GM23338 (cell line): ENCODE measurements around the gene VEGFC. TPM values are rescaled to one million over a fixed set of nuclear protein-coding genes. Genes with fewer than 3 reads are reported as not detected.

Experiments used
- ATAC-seq: fragments of 200-7000 bp; cut with Tn5 transposase; 3 replicates; pipeline ENCODE4 v1.9.1; 2020
- DNase-seq: peaks from one replicate; pipeline ENCODE4 v3.0.0-alpha.2; 2015; ENCODE audit warnings: low spot score
- H2AFZ ChIP-seq: fragments of 200-600 bp; sonication (generic); 2 replicates; pipeline ENCODE4 v1.8.0; 2016; ENCODE audit warnings: antibody characterized with exemption, mild to moderate bottlenecking, moderate library complexity
- H3F3A ChIP-seq: fragments of 200-600 bp; sonication (generic); replicated peaks from 2 replicates; pipeline ENCODE4 v1.8.0; 2017; ENCODE audit warnings: antibody characterized with exemption, mixed run types, low read depth
- H3K27ac ChIP-seq: fragments of 200-600 bp; sonication (generic); 2 replicates; pipeline ENCODE4 v1.6.1; 2016; ENCODE audit warnings: low read depth
- H3K27me3 ChIP-seq: fragments of 200-600 bp; sonication (generic); 2 replicates; pipeline ENCODE4 v1.8.0; 2016; ENCODE audit warnings: mild to moderate bottlenecking, mixed run types, moderate library complexity; ENCODE audit not compliant: insufficient read depth
- H3K36me3 ChIP-seq: fragments of 200-600 bp; sonication (generic); 2 replicates; pipeline ENCODE4 v1.8.0; 2016; ENCODE audit warnings: mild to moderate bottlenecking; ENCODE audit not compliant: insufficient read depth
- H3K4me1 ChIP-seq: fragments of 200-600 bp; sonication (generic); 2 replicates; pipeline ENCODE4 v1.8.0; 2016; ENCODE audit warnings: mild to moderate bottlenecking, moderate library complexity; ENCODE audit not compliant: insufficient read depth
- H3K4me2 ChIP-seq: fragments of 200-600 bp; sonication (generic); 2 replicates; pipeline ENCODE4 v1.7.1; 2017; ENCODE audit warnings: mixed run types
- H3K4me3 ChIP-seq: fragments of 200-600 bp; sonication (generic); 2 replicates; pipeline ENCODE4 v1.6.1; 2016; ENCODE audit warnings: mixed run types
- H3K79me2 ChIP-seq: fragments of 200-600 bp; sonication (generic); replicated peaks from 2 replicates; pipeline ENCODE4 v1.8.0; 2017; ENCODE audit warnings: mild to moderate bottlenecking; ENCODE audit not compliant: insufficient read depth
- H3K9me2 ChIP-seq: fragments of 200-600 bp; sonication (generic); 2 replicates; pipeline ENCODE4 v1.8.0; 2017; ENCODE audit not compliant: insufficient read depth
- H4K20me1 ChIP-seq: fragments of 200-600 bp; sonication (generic); replicated peaks from 2 replicates; pipeline ENCODE4 v1.8.0; 2017; ENCODE audit warnings: mild to moderate bottlenecking; ENCODE audit not compliant: insufficient read depth
- H3K27ac Mint-ChIP-seq: 2 replicates; pipeline ENCODE4 v1.8.0; 2020; ENCODE audit warnings: inconsistent platforms, mild to moderate bottlenecking, moderate library complexity, mixed read lengths
- H3K27me3 Mint-ChIP-seq: 3 replicates; pipeline ENCODE4 v1.8.0; 2022; ENCODE audit warnings: low read depth, mild to moderate bottlenecking, moderate library complexity, mixed read lengths, inconsistent platforms; ENCODE audit not compliant: insufficient read depth, poor library complexity
- H3K36me3 Mint-ChIP-seq: 3 replicates; pipeline ENCODE4 v1.8.0; 2021; ENCODE audit warnings: low read depth, mild to moderate bottlenecking, inconsistent platforms, moderate library complexity, mixed read lengths
- H3K4me1 Mint-ChIP-seq: 3 replicates; pipeline ENCODE4 v1.8.0; 2020; ENCODE audit warnings: mild to moderate bottlenecking, inconsistent platforms, mixed read lengths
- H3K4me3 Mint-ChIP-seq: 3 replicates; pipeline ENCODE4 v1.8.0; 2021; ENCODE audit warnings: moderate library complexity, mild to moderate bottlenecking, inconsistent platforms, mixed read lengths
- H3K9me3 Mint-ChIP-seq: 3 replicates; pipeline ENCODE4 v1.8.0; 2020; ENCODE audit warnings: moderate library complexity, mild to moderate bottlenecking, inconsistent platforms, mixed read lengths
- EZH2phosphoT487 ChIP-seq: fragments of 200-600 bp; sonication (generic); IDR thresholded peaks from one replicate; pipeline ENCODE4 v1.8.1; 2018; ENCODE audit warnings: antibody characterized with exemption; ENCODE audit not compliant: unreplicated experiment
- JUNB ChIP-seq: IDR thresholded peaks from one replicate; pipeline ENCODE4 v1.6.1; 2016; ENCODE audit warnings: antibody characterized with exemption; ENCODE audit not compliant: unreplicated experiment
- POLR2AphosphoS5 ChIP-seq: IDR thresholded peaks from 2 replicates; pipeline ENCODE4 v1.6.1; 2016; ENCODE audit warnings: antibody characterized with exemption, low read depth
- STAT1 ChIP-seq: IDR thresholded peaks from one replicate; pipeline ENCODE4 v1.6.1; 2016; ENCODE audit warnings: antibody characterized with exemption; ENCODE audit not compliant: unreplicated experiment
- ZNF114 ChIP-seq: fragments of 250-450 bp; sonication (Bioruptor Pico); IDR thresholded peaks from 2 replicates; pipeline ENCODE4 v1.5.0; 2020; ENCODE audit warnings: mild to moderate bottlenecking, moderate library complexity
- polyA plus RNA-seq: library from polyadenylated mRNA; unstranded; fragments of >200 nt; fragmentation: Nextera tagmentation; extraction: Ambion mirVana; gene quantifications from 2 replicates; pipeline ENCODE4 v1.2.1, GENCODE V29; 2016
- total RNA-seq: library from RNA; depleted of rRNA; stranded (reverse); fragments of >200 nt; shearing (Covaris generic); gene quantifications from 2 replicates; pipeline ENCODE4 v1.2.3, GENCODE V29; 2014
- TF ChIP-seq, protein P1 (sequence below): fragments of 250-450 bp; sonication (Bioruptor Pico); IDR thresholded peaks from 2 replicates; pipeline ENCODE4 v1.5.0; 2020; ENCODE audit warnings: mild to moderate bottlenecking, moderate library complexity
- TF ChIP-seq, protein P2 (sequence below): IDR thresholded peaks from 2 replicates; pipeline ENCODE4 v1.6.1; 2016; ENCODE audit warnings: antibody characterized with exemption
- TF ChIP-seq, protein P3 (sequence below), 2 experiments: fragments of 200-600 bp in 1 of 2; sonication (generic) in 1 of 2; conservative IDR thresholded peaks; 2 replicates each; pipeline versions ENCODE4 v1.5.1 to v1.6.1; 2016 to 2017; ENCODE audit warnings: antibody characterized with exemption in 2 of 2, low read depth in 2 of 2, mild to moderate bottlenecking in 2 of 2, moderate library complexity in 1 of 2

Gene VEGFC
- total and polyA plus RNA-seq, 2 experiments from 2014 or later: 0.87 to 1.1 TPM

DNA sequence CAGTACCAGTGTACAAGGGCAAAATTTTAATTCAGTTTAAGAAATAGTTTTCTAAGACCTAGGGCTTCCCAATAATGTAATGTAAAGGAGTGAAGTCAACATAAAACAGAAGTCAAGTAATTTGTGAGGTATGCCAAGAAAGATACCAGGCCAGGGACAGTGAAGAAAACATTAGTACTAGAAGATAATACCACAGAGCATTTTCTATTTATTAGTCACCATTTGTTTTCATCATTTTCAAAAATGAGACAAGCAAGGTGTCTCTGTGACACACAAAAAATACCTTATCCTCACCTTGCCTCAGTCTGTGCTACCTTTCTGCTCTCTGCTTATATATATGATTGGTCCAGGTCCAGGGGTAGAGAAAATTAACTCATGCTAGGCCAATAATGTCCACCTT is 46.8 kb downstream of the VEGFC start (continued):
- TF ChIP-seq, protein P1, sequence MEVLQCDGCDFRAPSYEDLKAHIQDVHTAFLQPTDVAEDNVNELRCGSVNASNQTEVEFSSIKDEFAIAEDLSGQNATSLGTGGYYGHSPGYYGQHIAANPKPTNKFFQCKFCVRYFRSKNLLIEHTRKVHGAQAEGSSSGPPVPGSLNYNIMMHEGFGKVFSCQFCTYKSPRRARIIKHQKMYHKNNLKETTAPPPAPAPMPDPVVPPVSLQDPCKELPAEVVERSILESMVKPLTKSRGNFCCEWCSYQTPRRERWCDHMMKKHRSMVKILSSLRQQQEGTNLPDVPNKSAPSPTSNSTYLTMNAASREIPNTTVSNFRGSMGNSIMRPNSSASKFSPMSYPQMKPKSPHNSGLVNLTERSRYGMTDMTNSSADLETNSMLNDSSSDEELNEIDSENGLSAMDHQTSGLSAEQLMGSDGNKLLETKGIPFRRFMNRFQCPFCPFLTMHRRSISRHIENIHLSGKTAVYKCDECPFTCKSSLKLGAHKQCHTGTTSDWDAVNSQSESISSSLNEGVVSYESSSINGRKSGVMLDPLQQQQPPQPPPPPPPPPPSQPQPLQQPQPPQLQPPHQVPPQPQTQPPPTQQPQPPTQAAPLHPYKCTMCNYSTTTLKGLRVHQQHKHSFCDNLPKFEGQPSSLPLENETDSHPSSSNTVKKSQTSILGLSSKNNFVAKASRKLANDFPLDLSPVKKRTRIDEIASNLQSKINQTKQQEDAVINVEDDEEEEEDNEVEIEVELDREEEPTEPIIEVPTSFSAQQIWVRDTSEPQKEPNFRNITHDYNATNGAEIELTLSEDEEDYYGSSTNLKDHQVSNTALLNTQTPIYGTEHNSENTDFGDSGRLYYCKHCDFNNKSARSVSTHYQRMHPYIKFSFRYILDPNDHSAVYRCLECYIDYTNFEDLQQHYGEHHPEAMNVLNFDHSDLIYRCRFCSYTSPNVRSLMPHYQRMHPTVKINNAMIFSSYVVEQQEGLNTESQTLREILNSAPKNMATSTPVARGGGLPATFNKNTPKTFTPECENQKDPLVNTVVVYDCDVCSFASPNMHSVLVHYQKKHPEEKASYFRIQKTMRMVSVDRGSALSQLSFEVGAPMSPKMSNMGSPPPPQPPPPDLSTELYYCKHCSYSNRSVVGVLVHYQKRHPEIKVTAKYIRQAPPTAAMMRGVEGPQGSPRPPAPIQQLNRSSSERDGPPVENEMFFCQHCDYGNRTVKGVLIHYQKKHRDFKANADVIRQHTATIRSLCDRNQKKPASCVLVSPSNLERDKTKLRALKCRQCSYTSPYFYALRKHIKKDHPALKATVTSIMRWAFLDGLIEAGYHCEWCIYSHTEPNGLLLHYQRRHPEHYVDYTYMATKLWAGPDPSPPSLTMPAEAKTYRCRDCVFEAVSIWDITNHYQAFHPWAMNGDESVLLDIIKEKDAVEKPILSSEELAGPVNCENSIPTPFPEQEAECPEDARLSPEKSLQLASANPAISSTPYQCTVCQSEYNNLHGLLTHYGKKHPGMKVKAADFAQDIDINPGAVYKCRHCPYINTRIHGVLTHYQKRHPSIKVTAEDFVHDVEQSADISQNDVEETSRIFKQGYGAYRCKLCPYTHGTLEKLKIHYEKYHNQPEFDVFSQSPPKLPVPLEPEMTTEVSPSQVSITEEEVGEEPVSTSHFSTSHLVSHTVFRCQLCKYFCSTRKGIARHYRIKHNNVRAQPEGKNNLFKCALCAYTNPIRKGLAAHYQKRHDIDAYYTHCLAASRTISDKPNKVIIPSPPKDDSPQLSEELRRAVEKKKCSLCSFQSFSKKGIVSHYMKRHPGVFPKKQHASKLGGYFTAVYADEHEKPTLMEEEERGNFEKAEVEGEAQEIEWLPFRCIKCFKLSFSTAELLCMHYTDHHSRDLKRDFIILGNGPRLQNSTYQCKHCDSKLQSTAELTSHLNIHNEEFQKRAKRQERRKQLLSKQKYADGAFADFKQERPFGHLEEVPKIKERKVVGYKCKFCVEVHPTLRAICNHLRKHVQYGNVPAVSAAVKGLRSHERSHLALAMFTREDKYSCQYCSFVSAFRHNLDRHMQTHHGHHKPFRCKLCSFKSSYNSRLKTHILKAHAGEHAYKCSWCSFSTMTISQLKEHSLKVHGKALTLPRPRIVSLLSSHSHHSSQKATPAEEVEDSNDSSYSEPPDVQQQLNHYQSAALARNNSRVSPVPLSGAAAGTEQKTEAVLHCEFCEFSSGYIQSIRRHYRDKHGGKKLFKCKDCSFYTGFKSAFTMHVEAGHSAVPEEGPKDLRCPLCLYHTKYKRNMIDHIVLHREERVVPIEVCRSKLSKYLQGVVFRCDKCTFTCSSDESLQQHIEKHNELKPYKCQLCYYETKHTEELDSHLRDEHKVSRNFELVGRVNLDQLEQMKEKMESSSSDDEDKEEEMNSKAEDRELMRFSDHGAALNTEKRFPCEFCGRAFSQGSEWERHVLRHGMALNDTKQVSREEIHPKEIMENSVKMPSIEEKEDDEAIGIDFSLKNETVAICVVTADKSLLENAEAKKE (CRISPR knock-in tag): no peak
- TF ChIP-seq EZH2phosphoT487 (no peak), STAT1 (no peak), ZNF114 (CRISPR knock-in tag) (no peak), JUNB (no peak), POLR2AphosphoS5 (no peak)
- TF ChIP-seq, protein P2, sequence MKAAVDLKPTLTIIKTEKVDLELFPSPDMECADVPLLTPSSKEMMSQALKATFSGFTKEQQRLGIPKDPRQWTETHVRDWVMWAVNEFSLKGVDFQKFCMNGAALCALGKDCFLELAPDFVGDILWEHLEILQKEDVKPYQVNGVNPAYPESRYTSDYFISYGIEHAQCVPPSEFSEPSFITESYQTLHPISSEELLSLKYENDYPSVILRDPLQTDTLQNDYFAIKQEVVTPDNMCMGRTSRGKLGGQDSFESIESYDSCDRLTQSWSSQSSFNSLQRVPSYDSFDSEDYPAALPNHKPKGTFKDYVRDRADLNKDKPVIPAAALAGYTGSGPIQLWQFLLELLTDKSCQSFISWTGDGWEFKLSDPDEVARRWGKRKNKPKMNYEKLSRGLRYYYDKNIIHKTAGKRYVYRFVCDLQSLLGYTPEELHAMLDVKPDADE: no peak

DNA sequence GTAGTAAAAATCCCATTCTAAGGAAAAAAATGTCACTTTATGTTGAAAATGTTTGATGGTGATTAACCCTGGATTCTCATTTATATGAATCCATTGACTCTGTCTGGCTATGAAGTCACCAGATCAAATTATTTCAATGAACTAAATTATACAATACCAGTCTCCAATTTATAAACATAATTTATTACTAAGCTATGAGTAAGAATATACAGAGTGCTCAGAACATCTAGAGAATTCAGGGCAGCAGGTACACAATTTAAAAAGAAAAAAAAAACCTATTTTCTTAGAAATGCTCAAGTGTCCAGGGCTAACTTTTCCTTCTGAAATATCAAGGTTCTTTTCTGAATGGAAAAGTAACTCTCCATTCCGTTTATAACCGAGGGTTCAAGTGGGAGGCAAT is 48.6 kb downstream of the VEGFC start:
- Mint-ChIP-seq H3K4me3 (no peak overlapping the region), H3K27ac (no peak overlapping the region), H3K36me3 (no peaks in the 10 kb centered on the region), H3K9me3 (no peaks in the 10 kb centered on the region), H3K27me3 (no peaks in the 10 kb centered on the region), H3K4me1 (no peaks in the 10 kb centered on the region)
- DNase-seq (no peak), ATAC-seq (no peak)
- no peaks in the 10 kb centered on the region for H3K36me3 ChIP-seq
- no peaks in the 10 kb centered on the region for H3K79me2 ChIP-seq
- no peaks in the 10 kb centered on the region for H3K9me2 ChIP-seq
- H3K4me2 ChIP-seq: no peak overlapping the region
- no peaks in the 10 kb centered on the region for H3F3A ChIP-seq
- no peaks in the 10 kb centered on the region for H3K4me1 ChIP-seq
- no peak overlapping the region for H2AFZ ChIP-seq
- H3K27me3 ChIP-seq: no peaks in the 10 kb centered on the region
- no peak overlapping the region for H3K4me3 ChIP-seq
- H4K20me1 ChIP-seq: no peaks in the 10 kb centered on the region
- H3K27ac ChIP-seq: no peak overlapping the region
- TF ChIP-seq, protein P1 (CRISPR knock-in tag): no peak
- TF ChIP-seq, protein P3, sequence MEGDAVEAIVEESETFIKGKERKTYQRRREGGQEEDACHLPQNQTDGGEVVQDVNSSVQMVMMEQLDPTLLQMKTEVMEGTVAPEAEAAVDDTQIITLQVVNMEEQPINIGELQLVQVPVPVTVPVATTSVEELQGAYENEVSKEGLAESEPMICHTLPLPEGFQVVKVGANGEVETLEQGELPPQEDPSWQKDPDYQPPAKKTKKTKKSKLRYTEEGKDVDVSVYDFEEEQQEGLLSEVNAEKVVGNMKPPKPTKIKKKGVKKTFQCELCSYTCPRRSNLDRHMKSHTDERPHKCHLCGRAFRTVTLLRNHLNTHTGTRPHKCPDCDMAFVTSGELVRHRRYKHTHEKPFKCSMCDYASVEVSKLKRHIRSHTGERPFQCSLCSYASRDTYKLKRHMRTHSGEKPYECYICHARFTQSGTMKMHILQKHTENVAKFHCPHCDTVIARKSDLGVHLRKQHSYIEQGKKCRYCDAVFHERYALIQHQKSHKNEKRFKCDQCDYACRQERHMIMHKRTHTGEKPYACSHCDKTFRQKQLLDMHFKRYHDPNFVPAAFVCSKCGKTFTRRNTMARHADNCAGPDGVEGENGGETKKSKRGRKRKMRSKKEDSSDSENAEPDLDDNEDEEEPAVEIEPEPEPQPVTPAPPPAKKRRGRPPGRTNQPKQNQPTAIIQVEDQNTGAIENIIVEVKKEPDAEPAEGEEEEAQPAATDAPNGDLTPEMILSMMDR (conservative IDR thresholded peaks at IDR 0.05; ENCODE audit: low read depth in 2 of 2): no peak
